Spinal cord (tissue), 10 donors: ENCODE results near the gene PRDM2. TPM values are rescaled to one million over a fixed set of nuclear protein-coding genes. Genes with fewer than 3 reads are reported as not detected.

Experiments
- DNase-seq, 6 donors: peaks; one replicate each; pipeline versions ENCODE4 v3.0.0 to v3.0.0-alpha.2; 2013 to 2015; ENCODE audit warnings: low spot score in 6 of 6, low read depth in 4 of 6
- H3K27ac ChIP-seq: one replicate; pipeline ENCODE4 v1.5.1; 2013; ENCODE audit warnings: low read depth, low read length, control low read depth
- H3K27me3 ChIP-seq: one replicate; pipeline ENCODE4 v1.6.1; 2013; ENCODE audit warnings: low read length; ENCODE audit not compliant: control insufficient read depth, insufficient read depth
- H3K36me3 ChIP-seq: one replicate; pipeline ENCODE4 v1.6.1; 2013; ENCODE audit warnings: low read length; ENCODE audit not compliant: control insufficient read depth, insufficient read depth
- H3K4me1 ChIP-seq: one replicate; pipeline ENCODE4 v1.6.1; 2013; ENCODE audit warnings: low read length; ENCODE audit not compliant: control insufficient read depth, insufficient read depth
- H3K4me3 ChIP-seq: one replicate; pipeline ENCODE4 v1.5.1; 2013; ENCODE audit warnings: low read depth, low read length, control low read depth
- H3K9me3 ChIP-seq: one replicate; pipeline ENCODE4 v1.6.1; 2013; ENCODE audit warnings: low read length; ENCODE audit not compliant: control insufficient read depth, insufficient read depth
- WGBS: methylation state at CpG from one replicate; pipeline ENCODE4 v1.1.5; 2013; ENCODE audit warnings: missing lambda C conversion rate; ENCODE audit not compliant: insufficient coverage; 5-methylcytosine and 5-hydroxymethylcytosine counted together
- polyA plus RNA-seq, 2 donors: library from polyadenylated mRNA; unstranded; fragments of 120-200 nt; gene quantifications; one replicate each; pipeline ENCODE4 v1.2.1, GENCODE V29; 2013; ENCODE audit not compliant: insufficient read length in 2 of 2
- total RNA-seq, 2 donors: library from RNA; depleted of rRNA in 1 of 2; stranded (reverse); fragments of 120-200 nt in 1 of 2; fragments of >200 nt in 1 of 2; gene quantifications; one replicate each; pipeline versions ENCODE4 v1.2.3 to v1.2.4, GENCODE V29; 2013 to 2014
- donor health status: healthy.

PRDM2 gene
- total and polyA plus RNA-seq, 4 donors = 23.1 to 56.3 (median 47.9) TPM

DNA sequence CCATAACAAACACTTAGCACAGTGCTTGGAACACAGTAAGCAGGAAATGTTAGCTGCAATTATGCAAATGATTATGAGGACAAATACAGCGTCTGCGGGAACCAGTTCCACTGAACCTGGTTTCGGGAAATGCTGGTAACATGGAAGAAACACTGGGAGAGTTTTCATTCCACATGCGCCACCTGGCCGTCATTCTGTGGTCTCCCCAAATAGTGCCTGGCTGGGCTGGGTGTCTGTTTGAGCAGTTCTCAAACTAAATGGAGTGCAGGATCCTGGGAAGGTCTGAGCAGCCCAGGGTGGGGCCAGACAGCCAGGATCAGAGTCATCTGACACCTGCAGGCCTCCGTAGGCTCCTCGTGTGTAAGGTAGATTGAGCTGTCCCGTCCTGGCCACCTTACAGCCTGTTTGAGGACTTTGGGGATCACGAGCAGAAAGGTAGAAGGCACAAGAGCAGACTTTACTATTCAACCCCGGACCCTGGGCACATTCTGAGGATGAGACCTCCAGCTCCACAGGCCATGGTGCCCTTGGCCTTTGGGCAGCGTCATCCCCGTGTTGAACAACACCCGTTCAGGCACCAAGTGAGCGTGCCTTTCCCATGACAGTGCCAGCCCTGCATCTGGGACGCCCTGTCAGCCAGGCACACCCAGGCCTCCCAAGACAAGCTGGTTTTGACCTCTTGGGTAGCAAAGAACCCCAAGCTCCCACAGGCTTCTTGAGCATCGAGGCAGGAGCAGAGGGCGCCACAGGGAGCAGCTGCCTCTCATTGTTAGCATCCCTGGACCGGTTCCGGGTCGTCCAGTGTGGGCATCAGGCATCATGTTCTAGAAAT lies 101.9 kb downstream of the PRDM2 start:
- Histone ChIP-seq H3K4me3 (no peak overlapping the region), H3K36me3 (peaks cover 10% of the 10 kb centered on the region), H3K9me3 (no peaks in the 10 kb centered on the region), H3K27me3 (no peaks in the 10 kb centered on the region), H3K4me1 (peaks cover 15% of the 10 kb centered on the region), H3K27ac (no peak overlapping the region)
- 89% methylated on average over 20 of the region's 20 CpGs for WGBS
- no peak for DNase-seq

GRCh38 chr1:13802782-13803545 lies 103.0 kb downstream of the PRDM2 start:
- H3K36me3 ChIP-seq = peaks cover 10% of the 10 kb centered on the region
- no peaks in the 10 kb centered on the region for H3K9me3 ChIP-seq
- WGBS = 92% methylated on average over 16 of the region's 19 CpGs
- H3K4me1 ChIP-seq = peaks cover 15% of the 10 kb centered on the region
- no peak overlapping the region for H3K4me3 ChIP-seq
- no peak overlapping the region for H3K27ac ChIP-seq
- no peak for DNase-seq
- no peaks in the 10 kb centered on the region for H3K27me3 ChIP-seq

DNA sequence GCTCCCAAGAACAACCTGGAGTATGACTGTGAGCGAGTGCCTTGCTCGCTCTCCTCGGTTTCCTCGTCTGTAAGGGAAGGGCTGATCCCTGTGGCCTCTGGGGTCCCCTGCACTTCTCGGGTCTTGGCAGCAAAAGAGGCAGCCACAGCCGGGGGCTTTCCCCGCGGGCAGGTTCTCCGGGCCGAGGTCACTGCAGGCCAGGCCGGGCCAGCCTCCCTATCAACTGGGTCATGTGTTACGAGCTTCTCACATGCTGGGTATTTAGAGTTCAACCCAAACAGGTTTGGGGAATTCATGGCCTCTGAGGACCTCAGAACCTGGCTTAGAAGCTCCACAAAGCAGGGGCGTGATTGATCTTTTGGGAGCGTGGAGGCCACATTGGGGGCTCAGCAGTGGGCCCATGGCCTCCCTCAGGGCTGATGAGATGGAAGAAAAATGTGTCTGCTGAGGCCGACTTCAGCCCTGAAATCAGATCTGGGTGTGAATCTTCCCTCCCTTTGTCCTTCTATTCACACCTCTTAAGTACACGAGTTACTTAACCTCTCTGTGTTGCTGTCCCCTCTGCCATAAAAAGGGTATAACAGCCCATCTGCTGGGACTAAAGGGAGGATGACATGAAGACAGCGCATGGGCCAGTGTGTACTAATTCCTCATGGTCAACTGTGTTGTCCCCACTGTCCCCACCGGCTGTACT lies 103.7 kb downstream of the PRDM2 start:
- 90% methylated on average over 16 of the region's 18 CpGs for WGBS
- Histone ChIP-seq H3K27ac (no peak overlapping the region), H3K4me3 (no peak overlapping the region)

GRCh38 chr1:13804240-13804633 lies 104.2 kb downstream of the PRDM2 start:
- Histone ChIP-seq H3K27ac (no peak overlapping the region), H3K4me3 (no peak overlapping the region), H3K4me1 (peaks cover 15% of the 10 kb centered on the region), H3K27me3 (no peaks in the 10 kb centered on the region), H3K9me3 (no peaks in the 10 kb centered on the region), H3K36me3 (peaks cover 13% of the 10 kb centered on the region)
- 84% methylated on average over 11 of the region's 11 CpGs for WGBS
- no peak for DNase-seq

More for the DNA sequence above, 103.7 kb downstream of the PRDM2 start:
- H3K9me3 ChIP-seq = no peaks in the 10 kb centered on the region
- no peaks in the 10 kb centered on the region for H3K27me3 ChIP-seq
- peaks cover 10% of the 10 kb centered on the region for H3K36me3 ChIP-seq
- no peak for DNase-seq
- H3K4me1 ChIP-seq = peaks cover 15% of the 10 kb centered on the region

- Histone ChIP-seq H3K27ac (no peak overlapping the region), H3K4me3 (no peak overlapping the region), H3K36me3 (peaks cover 15% of the 10 kb centered on the region), H3K4me1 (peaks cover 11% of the 10 kb centered on the region), H3K9me3 (no peaks in the 10 kb centered on the region), H3K27me3 (no peaks in the 10 kb centered on the region)
- WGBS = 100% methylated on average over 2 of the region's 5 CpGs
- no peak for DNase-seq
Observed at GRCh38 chr1:13805431-13805830, 105.4 kb downstream of the PRDM2 start.

DNA sequence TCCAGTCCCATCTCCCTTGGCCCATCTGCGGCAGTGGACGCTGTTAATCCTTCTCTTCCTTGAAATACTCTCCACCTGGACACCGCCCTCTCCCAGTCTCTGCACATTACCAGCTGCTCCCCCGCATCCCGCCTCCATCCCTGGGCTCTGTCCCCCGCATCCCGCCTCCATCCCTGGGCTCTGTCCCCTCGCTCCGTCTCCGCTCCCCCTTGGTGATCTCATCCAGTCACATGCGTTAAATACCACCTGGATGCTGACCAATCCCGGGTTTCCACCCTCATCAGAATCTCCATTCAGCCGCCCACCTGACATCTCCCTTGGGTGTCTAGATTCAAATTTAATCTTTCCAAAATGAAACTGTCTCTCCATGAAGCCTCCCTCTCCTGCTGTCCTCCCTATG lies 106.1 kb downstream of the PRDM2 start:
- Histone ChIP-seq H3K36me3 (peaks cover 15% of the 10 kb centered on the region), H3K9me3 (no peaks in the 10 kb centered on the region), H3K27ac (no peak overlapping the region), H3K4me1 (peaks cover 4% of the 10 kb centered on the region), H3K27me3 (no peaks in the 10 kb centered on the region), H3K4me3 (no peak overlapping the region)
- no peak for DNase-seq
- WGBS = 94% methylated on average over 13 of the region's 13 CpGs

- H3K36me3 ChIP-seq = peaks cover 15% of the 10 kb centered on the region
- WGBS = 27% methylated on average over 7 of the region's 7 CpGs
- no peaks in the 10 kb centered on the region for H3K4me1 ChIP-seq
- H3K27ac ChIP-seq = no peak overlapping the region
- H3K9me3 ChIP-seq = no peaks in the 10 kb centered on the region
- H3K27me3 ChIP-seq = no peaks in the 10 kb centered on the region
- H3K4me3 ChIP-seq = no peak overlapping the region
- peak in 3 of 6 donors; percentile 14 to 60 (median 21) for DNase-seq
Observed at GRCh38 chr1:13807209-13807608, 107.2 kb downstream of the PRDM2 start.

GRCh38 chr1:13808729-13809131 lies 108.7 kb downstream of the PRDM2 start:
- Histone ChIP-seq H3K36me3 (peaks cover 17% of the 10 kb centered on the region), H3K4me1 (no peaks in the 10 kb centered on the region), H3K27me3 (no peaks in the 10 kb centered on the region), H3K27ac (no peak overlapping the region), H3K9me3 (no peaks in the 10 kb centered on the region), H3K4me3 (no peak overlapping the region)
- WGBS = 51% methylated on average over 7 of the region's 7 CpGs
- DNase-seq = no peak

DNA sequence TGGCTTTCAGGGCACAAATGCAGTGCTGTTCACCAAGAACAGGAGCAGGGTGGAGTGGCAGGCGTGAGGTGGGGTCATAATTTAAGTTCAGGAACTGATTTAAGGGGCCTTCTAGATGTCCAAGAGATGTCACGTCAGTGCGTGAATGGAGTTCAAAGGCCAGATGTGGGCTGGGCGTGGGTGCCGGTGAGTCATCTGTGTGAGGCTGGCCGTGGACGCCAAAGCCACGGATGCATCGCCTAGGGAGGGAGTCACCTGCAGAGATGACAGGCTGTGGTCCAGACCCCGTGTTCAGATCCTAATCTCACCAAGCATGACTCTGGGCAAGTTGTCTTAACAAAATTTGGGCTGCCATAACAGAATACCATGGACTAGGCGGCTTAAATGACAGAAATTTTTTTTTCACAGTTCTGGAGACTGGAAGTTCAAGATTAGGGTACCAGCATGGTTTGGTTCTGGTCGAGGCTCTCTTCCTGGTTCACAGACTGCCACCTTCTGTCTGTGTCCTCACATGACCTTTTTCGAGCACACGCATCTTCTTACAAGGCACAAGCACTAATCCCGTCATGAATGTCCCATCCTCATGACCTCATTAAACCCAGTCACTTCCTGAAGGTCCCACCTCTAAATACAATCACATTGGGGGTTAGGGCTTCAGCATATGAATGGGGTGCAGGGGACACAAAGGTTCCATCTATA lies 109.6 kb downstream of the PRDM2 start:
- no peak for DNase-seq
- no peaks in the 10 kb centered on the region for H3K4me1 ChIP-seq
- H3K9me3 ChIP-seq = no peaks in the 10 kb centered on the region
- no peak overlapping the region for H3K4me3 ChIP-seq
- H3K27me3 ChIP-seq = no peaks in the 10 kb centered on the region
- 90% methylated on average over 15 of the region's 15 CpGs for WGBS
- peaks cover 16% of the 10 kb centered on the region for H3K36me3 ChIP-seq
- H3K27ac ChIP-seq = no peak overlapping the region
